ENCODE data around the gene C11orf91.

DNA sequence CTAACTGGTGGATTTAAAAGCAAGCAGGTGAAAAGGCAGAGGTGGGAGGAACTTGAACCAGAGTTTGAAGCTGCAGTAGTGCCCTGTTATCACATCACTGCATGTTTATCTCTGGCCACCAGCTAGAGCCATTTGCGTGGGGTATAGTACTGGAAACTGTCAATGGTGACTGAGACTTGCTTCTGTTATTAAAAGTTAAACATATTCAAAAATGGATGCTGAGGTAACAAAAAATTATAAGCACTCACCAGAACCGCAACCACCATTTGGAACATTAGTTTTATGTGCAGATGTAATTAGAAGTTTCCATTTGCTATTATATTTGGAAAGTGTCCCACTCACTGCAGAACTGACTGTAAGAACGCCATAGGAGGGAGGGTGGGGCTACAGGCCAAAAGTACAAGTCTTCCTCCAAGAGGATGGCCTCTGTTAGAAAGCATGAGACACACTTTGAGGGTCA lies 36.8 kb upstream of the C11orf91 start:
- TF ChIP-seq, protein P1, sequence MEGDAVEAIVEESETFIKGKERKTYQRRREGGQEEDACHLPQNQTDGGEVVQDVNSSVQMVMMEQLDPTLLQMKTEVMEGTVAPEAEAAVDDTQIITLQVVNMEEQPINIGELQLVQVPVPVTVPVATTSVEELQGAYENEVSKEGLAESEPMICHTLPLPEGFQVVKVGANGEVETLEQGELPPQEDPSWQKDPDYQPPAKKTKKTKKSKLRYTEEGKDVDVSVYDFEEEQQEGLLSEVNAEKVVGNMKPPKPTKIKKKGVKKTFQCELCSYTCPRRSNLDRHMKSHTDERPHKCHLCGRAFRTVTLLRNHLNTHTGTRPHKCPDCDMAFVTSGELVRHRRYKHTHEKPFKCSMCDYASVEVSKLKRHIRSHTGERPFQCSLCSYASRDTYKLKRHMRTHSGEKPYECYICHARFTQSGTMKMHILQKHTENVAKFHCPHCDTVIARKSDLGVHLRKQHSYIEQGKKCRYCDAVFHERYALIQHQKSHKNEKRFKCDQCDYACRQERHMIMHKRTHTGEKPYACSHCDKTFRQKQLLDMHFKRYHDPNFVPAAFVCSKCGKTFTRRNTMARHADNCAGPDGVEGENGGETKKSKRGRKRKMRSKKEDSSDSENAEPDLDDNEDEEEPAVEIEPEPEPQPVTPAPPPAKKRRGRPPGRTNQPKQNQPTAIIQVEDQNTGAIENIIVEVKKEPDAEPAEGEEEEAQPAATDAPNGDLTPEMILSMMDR (conservative IDR thresholded peaks at IDR 0.05), result no peak
- no peak for TF ChIP-seq ZFX (IDR thresholded peaks at IDR 0.05)

All from C4-2B (cell line).